ENCODE data around the gene DNAJC30.
A peak's percentile ranks its signal among the peaks of the same experiment; 100 is the strongest.

The DNAJC30 gene

DNA sequence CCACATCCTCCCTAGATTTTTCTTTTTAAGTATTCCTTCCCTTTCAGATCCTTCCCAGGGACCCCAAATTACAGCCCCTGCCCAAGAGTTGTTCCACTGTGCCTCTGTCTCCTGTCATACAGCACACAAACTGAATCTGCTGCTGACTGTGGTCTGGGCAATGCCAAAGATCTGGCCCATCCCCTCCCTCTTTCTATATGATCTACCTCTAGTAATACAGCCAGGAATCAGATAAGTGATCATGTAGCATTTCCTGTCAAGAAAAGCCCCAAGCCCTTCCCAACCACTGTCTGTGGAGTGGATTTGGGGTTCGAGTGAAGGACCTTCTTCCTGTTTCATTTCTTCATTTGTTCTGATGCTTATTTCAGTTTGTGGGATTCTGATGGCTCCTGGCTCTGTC is 29.5 kb upstream of the DNAJC30 start:
- no peak for DNase-seq

DNA sequence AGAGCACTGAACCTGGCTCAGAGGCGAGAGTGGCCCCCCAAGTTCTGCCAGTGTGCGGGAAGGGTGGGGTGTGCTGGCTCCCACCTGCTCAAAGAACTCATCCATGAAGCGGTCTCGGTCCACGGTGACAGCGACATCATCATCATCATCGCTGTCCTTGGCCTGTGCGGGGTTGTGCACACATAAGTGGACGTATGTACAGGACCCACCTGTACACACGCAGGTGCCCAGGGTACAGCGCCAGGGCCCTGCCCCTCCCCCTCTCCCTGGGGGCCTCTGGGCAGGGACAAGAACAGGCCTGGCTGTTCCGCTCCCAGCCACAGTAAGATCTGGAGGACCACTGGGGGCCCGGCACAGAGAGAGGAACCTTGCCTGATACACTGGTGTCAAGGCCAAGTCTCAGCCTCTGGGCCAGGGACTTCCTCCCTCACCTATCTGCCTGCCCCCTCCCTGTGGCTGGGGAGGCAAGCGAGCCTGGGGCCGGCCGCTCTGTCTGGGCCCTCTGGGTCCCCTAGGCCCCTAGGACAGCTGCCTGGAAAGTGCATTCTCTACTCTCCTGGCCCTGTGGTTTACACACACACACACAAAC is 25.8 kb upstream of the DNAJC30 start:
- DNase-seq = no peak

DNA sequence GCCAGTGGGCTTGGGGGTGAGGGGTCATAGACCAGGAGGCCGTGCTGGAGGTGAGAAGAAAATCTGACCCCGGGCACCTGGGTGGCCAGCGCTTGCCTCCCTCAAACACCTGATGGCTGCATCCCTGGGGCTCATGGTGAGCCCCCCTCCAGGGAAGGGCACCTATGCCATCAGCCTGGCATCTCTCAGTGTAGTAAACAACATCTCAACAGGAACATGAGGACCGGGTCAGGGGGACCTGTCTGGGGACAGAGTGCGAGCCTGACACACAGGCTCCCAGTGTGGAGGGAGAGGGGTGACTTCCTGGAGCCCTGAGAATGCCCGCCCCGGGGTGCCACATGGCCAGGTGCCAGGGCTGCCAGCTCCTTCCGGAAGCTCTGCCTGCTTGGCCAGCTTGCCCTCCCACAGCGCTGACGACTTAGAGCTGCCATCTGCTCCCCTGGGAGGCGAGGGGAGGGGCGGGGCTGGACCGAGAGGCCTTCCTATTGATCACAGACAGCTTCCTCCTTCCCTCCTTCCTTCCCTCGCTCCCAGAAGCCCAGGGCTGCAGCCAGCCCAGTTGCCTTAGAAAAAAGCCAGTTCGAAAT is 23.9 kb upstream of the DNAJC30 start:
- no peak for DNase-seq

DNA sequence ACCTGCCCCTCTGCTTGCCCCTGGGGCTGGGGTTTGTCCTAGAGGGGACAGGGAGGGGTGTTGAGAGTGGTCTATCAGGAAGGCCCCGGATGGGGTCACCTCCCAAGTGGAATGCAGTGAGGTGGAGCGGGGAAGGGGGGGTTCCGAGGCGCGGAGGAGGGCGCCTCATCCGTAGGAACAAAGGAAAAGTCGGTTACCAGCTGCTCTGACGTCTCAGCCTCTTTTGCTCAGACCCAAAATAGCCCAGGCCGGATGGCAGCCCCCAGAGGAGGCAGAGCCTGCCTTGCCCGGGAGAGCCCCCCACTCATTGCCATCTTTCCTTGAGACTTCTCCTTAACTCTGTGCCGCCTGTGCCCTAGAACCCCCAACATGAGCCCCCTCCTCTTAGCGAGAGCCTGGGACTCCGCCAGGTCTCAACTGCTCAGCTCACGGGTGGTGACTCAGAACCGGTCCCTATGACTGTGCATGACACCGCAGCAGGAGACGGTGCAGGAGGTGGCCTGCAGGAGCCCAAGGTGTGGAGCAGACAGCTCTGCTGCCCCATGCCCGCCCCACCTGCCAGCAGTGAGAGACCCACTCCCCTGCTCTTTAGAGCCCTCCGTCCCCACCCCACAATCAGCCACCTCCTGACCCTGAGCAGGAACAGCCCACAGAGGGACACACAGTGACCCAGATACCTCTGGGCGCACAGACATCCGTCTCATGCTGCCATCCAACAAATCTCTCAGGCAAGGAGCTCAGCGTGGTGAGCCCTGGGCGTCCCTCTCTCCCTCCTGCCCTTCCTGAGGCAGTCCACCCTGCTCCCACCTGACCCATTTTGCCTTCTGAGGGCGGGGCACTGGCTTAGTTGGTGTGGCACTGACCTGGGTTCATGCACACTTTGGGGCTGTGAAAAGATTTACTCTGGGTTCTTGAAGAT is 23.1 kb upstream of the DNAJC30 start:
- no peak for DNase-seq

DNA sequence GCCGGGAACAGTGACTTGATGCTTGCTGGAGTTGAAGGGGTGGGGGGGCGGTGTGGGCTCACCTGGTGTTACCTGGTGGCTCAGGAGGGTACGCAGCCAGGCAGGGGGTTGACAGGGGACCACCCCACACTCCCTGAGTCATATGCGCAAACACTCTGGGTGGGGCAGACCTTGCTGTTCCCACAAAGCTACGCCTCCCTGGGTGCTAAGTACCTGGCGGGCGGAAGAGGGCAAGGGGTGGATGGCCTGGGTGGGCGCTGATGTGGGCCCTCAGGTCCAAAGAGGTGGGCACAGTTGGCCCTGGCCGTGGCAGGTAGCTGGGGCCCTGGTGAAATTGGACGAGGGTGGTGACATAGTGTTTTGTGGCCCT is 22.3 kb upstream of the DNAJC30 start:
- no peak for DNase-seq

DNA sequence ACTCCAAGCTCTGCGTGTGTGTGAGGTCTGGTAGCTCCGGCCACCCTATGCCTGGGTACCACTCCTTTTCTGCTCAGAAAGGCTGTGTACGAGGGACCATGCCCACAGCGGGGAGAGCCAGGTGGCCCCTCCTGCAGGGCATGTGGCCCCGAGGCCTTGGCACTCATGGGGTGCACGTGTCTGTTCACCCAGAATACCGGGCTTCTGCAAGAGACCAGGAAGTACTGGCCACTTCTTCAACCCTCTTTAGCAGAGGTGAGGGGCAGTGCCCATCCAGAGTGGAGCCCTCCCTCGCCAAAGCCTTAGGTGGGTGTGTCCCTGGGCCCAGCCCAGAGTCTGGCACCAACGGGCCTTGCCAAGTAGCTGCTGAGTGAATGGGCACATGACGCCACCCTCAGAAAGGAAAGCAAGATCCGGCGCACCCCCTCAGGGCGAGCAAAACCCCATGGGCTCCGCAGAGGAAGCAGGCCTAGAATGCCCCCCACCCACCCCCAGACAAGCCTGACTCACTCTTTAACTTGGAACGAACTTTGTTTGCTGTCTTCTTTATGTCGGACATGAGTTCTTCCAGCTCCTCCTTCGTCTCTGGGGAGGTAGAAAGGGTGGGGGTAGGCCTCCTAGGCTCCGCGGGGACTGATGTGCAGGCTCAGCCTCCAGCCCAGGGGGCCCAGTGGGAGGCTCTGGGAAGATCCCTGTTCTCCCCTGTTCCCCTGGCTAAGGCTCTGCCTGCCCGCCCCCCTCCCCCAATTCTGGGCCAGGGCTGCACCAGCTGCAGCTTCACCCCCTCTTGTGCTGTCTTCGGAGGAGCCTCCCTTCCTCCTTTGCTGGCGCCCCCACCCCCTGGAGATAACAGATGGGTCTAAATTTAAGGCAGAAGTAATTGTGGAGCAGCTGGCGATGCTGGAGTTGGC is 21.6 kb upstream of the DNAJC30 start:
- no peak for DNase-seq

DNA sequence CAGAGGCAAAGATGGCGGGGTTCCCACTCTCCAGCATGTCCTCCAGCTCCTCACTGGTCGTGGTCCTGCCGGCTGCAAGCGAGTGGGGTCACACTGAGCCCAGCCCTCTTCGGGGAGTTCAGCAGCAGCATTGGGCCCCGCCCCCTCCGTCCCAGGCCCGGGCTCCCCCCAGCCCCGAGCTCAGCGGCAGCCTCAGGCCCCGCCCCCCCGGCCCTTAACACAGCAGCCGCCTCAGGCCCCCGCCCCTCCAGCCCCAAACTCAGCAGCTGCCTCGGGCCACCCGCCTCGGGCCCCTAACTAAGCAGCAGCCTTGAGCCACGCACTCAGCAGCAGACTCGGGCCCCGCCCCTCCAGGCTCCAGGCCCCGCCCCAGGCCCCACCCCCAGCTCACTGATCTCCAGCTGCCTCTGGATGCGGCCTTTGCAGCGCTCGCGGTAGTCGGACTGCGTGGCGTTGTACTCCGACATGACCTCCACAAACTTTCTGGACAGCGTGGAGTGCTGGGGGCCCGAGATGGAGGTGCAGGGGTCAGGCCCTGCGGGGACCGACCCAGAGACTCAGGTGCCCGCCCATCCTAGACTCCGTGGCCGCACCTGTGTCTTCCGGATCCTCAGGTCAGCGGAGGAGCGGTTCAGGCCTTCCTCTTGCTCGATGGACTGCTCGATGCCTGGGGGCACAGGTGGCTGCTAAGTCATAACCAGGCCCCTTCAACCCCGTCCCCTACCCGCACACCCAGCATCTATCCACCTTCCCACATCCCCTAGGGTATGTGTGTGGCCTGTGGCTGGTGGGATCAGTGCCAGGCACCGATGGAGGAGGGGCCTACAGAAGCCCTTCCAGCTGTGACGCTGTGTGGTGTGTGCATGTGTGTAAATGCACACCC is 20.7 kb upstream of the DNAJC30 start:
- DNase-seq = peak; percentile 53

DNA sequence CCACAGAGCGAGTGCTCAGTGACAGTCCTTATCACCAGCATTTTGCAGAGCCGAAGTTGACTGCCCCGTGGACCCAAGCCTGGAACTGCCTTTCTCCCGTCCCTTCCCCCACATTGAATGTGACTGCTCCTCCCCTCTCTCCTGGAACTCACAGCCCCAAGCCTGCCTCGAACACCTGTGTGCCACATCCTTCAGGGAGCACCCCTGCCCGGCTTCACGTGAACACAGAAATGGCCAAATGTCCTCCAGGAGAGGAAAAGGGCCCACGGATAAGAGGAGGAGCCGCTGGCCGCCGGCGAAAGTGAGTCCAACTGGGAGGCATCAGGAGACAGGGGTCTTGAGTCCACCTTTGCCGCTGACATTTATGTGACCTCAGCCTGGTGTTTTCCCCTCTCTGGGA is 20.0 kb upstream of the DNAJC30 start:
- no peak for DNase-seq

DNA sequence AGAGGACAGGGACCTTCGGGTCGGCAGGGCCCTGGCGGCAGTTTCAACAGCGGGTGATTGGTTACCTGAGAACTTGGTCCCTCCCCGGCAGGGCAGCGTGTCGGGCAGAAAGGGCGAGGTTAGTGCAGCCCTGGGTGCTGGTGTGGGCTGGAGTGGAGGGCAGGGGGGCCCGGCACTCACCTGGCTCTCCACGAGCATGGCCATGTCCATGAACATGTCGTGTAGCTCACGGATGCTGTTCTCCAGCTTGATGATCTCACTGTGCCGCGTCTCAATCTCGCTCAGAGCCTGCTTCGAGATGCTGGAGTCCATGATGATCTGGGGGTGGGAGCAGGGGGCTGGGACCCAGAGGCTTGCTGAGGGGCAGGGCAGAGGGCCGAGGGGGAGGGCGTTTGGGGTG is 19.4 kb upstream of the DNAJC30 start:
- DNase-seq = no peak

DNA sequence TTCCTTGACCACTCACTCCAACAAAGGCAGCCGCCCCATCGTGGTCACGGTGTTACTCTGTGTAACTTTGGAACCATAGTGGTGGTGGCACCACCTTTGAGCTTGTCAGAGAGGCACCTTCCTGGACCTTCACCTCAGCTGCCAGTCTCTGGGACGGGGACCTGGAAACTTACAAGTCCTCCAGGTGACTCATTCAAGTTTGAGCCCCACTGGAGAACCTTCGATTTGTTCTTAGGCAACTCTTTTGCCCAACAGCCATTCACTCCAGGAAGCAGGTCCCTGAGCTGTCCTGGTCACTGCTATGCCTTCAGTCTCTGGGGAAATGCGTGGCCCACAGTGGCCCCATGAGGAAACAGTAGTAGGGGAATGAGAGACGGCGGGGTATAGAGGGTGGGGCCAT is 19.0 kb upstream of the DNAJC30 start:
- DNase-seq = no peak

DNA sequence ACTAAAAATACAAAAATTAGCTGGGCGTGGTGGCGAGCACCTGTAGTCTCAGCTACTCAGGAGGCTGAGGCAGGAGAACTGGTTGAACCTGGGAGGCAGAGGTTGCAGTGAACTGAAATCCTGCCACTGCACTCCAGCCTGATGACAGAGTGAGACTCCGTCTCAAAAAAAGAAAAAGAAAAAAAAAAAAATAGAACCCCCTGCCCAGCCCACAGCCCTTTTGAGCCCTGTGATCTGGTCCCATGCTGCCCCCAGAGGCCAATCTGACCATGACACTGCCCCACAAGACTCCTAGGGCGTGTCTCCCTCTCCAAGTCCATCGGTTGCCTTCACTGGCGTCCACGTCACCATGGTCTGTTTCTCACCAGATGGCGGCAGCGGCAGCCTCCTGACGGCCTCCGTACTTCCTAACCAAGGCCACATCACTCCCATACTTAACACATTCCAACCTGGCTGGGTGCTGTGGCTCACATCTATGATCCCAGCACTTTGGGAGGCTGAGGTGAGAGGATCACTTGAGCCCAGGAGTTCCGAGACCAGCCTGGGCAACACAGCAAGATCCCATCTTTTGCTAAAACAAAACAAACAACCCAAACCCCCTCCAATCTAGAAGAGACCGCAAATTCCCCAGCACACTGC is 18.2 kb upstream of the DNAJC30 start:
- DNase-seq = no peak

DNA sequence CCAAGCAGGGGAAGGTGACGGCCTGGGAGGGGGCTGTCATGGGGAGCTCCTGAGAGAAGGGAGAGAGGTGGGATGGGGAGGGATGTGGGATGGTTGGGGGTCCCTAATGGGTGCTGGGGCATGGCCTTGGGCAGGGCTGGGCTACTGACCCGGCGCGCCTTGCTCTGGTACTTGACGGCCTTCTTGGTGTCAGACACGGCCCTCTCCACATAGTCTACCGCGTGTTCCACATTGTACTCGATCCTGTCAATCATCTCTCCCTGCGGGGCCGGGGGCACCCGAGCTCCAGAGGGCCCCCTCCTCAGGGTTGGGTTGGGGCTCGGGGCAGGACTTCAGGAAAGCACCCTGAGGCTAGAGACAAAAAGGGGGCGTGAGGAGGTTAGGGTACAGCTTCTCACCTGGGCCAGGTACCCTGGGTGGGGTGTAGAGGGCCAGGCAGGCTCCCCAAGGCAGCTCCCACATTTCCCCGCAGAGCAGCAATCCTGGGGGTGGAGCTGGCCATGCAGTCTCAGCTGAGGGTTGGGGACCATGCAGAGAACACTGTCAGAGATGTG is 17.4 kb upstream of the DNAJC30 start:
- DNase-seq = no peak

DNA sequence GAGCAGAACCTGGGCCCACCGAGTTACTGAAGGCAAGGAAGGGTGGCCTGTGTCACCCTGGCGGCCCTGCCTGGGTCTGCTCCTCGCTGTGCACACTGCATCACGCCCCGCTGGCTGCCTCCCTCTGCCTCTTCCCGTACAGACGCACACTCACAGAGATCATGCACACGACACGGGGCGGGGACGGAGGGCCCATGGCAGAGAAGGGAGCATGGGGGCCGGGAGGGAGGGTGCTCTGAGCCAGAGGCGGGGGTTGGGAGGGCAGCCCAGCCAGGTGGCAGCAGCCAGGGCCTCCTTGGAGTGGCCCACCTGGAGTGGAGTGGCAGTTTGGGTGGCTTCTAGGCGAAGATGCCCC is 16.8 kb upstream of the DNAJC30 start:
- DNase-seq = no peak

DNA sequence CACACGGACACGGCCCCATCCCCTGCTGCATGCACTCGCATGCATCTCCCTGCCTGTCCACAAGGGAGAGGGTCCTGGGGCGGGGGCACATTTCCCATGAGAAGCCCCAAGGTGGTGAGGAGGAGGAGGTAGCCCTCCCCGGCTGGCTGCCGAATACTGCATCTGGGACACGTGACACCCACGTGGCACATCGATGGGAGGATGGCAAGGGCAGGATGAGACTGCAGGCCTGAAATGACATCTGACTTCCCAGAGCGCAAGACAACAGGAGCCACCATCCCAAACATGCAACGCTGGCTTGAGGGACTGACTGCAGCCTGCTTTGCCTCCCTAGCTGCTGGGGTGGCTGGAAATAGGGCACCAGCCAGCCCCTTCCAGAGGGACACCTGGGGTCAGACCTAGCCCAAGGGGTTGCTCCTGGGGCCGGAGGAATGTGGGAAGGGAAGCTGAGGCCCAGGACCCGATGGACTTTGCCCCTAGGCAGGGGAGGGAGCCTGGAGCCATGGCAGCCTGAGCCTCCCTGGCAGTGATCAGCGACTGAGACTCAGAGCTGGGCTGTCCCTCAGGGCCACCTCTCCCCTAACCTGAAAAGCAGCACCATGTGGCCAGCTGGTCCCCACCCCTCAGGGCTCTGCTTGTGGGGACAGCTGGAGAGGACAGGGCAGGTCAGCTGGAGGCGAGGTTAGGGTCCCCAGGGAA is 16.3 kb upstream of the DNAJC30 start:
- no peak for DNase-seq

DNA sequence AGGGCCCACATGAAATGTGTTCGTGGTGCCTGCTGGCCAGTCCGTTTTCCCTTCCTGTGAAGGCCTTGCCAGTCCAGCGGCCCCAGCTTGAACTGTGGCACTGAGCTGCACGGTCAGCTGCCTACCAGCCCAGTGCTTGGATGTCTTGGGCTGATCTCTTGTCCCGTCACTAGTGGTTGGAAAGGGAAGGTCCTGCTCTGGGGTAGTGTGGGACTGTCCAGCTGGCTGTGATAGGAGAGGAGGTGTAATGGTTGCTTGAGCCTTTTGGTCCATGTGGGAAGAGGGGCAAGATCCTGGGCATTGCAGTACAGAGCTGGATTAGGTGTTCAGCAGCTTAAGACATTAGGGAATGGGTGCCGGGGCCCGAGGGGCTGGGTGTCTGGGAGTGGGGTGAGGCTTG is 15.2 kb upstream of the DNAJC30 start:
- DNase-seq = no peak

DNA sequence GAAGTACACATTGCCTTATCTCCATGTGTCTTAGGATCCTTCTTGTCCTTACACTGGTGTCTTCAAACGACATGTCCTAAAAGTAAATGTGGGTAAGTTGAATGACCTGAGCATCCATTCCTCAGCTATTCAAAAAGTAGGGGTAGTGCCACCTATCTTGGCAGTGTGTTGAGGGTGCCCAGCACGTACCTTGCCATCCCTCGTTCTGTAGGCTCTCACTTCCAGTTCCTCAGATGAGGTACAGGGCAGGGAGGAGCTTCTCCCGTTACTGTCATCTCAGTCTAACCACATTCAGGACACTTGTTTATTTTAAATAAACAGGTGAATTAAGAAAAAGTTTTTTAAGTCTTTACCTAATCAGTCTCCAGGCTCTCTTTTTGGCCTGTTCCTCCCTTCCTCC is 13.1 kb upstream of the DNAJC30 start:
- DNase-seq = no peak

DNA sequence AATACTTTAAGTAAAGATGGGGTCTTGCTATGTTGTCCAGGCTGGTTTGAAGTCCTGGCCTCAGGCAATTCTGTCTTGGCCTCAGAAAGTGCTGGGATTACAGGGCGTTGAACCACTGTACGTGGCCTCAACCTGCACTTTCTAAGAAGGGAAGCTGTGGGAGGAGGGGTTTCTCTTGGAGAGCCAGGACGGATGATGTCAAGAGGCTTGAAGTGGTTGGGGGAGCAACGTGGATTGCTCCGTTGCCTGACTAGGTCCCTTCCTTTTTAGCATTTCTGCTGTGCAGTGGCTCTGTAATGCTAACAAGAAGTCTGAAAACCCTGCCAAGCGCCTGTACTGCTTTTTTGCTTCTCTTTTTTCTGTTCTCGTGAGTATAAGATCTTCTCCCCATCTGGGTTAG is 7.4 kb upstream of the DNAJC30 start:
- no peak for DNase-seq

DNA sequence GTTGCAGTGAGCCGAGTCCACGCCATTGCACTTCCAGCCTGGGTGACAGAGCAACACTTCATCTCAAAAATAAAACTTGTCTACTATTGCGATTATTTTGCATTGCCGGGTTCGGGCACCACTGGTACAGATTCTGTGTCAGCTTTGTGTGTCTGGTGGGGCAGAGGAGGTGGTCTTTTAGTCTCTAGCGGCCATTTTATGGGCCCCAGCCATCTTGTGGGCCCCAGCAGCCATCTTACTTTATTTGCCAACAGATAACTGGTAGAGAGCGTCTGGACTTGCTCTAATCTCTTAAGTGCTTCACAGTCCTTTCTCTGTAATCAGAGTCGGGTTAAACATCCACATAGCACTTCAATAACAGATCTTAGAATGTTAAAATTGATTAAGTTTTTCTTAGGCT is 5.0 kb upstream of the DNAJC30 start:
- no peak for DNase-seq

DNA sequence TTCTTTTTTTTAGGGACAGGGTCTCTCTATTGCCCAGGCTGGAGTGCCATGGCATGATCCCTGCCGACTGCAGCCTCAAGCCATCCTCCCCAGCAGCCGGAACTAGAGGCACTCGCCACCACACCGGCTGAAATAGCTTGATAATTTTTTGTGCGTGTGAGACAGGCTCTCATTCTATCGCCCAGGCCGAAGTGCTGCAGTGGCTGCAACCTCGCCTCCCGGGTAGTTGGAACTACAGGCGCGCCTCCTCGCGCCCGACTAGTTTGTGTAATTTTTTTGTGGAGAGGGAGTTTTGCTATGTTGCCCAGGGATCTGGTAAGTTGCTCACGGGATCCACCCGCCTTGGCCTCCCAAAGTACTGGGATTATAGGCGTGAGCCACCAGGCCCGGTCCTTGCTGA is 2.1 kb upstream of the DNAJC30 start:
- no peak for DNase-seq
